PC-3 (cell line): ENCODE measurements around the gene CCDC87. TPM values are rescaled to one million over a fixed set of nuclear protein-coding genes. Genes with fewer than 3 reads are reported as not detected.

Source experiments
- ATAC-seq: fragments of 200-7000 bp; cut with Tn5 transposase; 2 replicates; pipeline ENCODE4 v1.9.1; 2020; ENCODE audit warnings: mild to moderate bottlenecking, moderate library complexity
- BruUV-seq: library from RNA; stranded (reverse); fragments of 400-500 nt; replicated peaks from 2 replicates; lab custom pipeline; 2021; lab: Mats Ljungman, UMichigan
- CTCF ChIA-PET: fragments of 300-600 bp; sonication (Branson Sonifier 250); formaldehyde crosslinking; loops from one replicate; lab custom pipeline; 2022; ENCODE audit warnings: antibody characterized with exemption; lab: Charles Lee
- POLR2A ChIA-PET: fragments of 300-600 bp; sonication (Branson Sonifier 250); formaldehyde crosslinking; loops from one replicate; lab custom pipeline; 2022; ENCODE audit warnings: antibody characterized with exemption; ENCODE audit not compliant: unreplicated experiment; lab: Charles Lee
- DNase-seq: peaks from one replicate; pipeline ENCODE4 v3.0.0-alpha.2; 2015
- H2AFZ ChIP-seq: fragments of 300-600 bp; sonication (generic); 2 replicates; pipeline ENCODE4 v1.6.0; 2016; ENCODE audit warnings: antibody characterized with exemption, low read length
- H3F3A ChIP-seq: fragments of 300-600 bp; sonication (generic); one replicate; pipeline ENCODE4 v1.6.0; 2017; ENCODE audit warnings: antibody characterized with exemption, low read length, control low read depth, mild to moderate bottlenecking; ENCODE audit not compliant: unreplicated experiment
- H3K27ac ChIP-seq: fragments of 300-600 bp; sonication (generic); 2 replicates; pipeline ENCODE4 v1.5.1; 2016; ENCODE audit warnings: mild to moderate bottlenecking, low read length
- H3K27me3 ChIP-seq: fragments of 300-600 bp; sonication (generic); 2 replicates; pipeline ENCODE4 v1.6.1; 2016; ENCODE audit warnings: low read length, mixed read lengths
- H3K36me3 ChIP-seq: fragments of 300-600 bp; sonication (generic); 2 replicates; pipeline ENCODE4 v1.6.1; 2016; ENCODE audit warnings: low read depth, mixed run types, low read length, mixed read lengths
- H3K4me1 ChIP-seq: fragments of 300-600 bp; sonication (generic); 2 replicates; pipeline ENCODE4 v1.5.1; 2016; ENCODE audit warnings: low read length; ENCODE audit not compliant: insufficient read depth
- H3K4me2 ChIP-seq: fragments of 300-600 bp; sonication (generic); 2 replicates; pipeline ENCODE4 v1.6.0; 2016; ENCODE audit warnings: low read length
- H3K4me3 ChIP-seq: fragments of 300-600 bp; sonication (generic); 2 replicates; pipeline ENCODE4 v1.5.1; 2016; ENCODE audit warnings: mild to moderate bottlenecking, low read length, mixed read lengths
- H3K79me2 ChIP-seq: fragments of 300-600 bp; sonication (generic); 2 replicates; pipeline ENCODE4 v1.6.1; 2017; ENCODE audit warnings: low read length, mixed read lengths
- H3K9ac ChIP-seq: fragments of 300-600 bp; sonication (generic); 2 replicates; pipeline ENCODE4 v1.6.0; 2016; ENCODE audit warnings: mild to moderate bottlenecking, low read length
- H3K9me2 ChIP-seq: fragments of 300-600 bp; sonication (generic); replicated peaks from 2 replicates; pipeline ENCODE4 v1.6.1; 2016; ENCODE audit warnings: mixed run types, low read length, mixed read lengths
- H3K9me3 ChIP-seq: fragments of 300-600 bp; sonication (generic); 2 replicates; pipeline ENCODE4 v1.6.1; 2016; ENCODE audit warnings: low read length, mixed read lengths
- H4K20me1 ChIP-seq: fragments of 300-600 bp; sonication (generic); 2 replicates; pipeline ENCODE4 v1.6.1; 2016; ENCODE audit warnings: low read length, mixed read lengths
- EZH2 ChIP-seq: fragments of 300-600 bp; sonication (generic); IDR thresholded peaks from one replicate; pipeline ENCODE4 v1.6.1; 2017; ENCODE audit warnings: antibody characterized with exemption, mild to moderate bottlenecking, low read length; ENCODE audit not compliant: unreplicated experiment
- EZH2phosphoT487 ChIP-seq: fragments of 300-600 bp; sonication (generic); IDR thresholded peaks from 2 replicates; pipeline ENCODE4 v1.6.1; 2018; ENCODE audit warnings: mild to moderate bottlenecking, antibody characterized with exemption, low read length, borderline replicate concordance
- intact Hi-C: fragments of 100-400 bp; cut with micrococcal nuclease; formaldehyde crosslinking; loops from 2 replicates; pipeline ENCODE4 v1.9.0; 2023
- total RNA-seq: library from RNA; depleted of rRNA; stranded (reverse); fragments of >200 nt; gene quantifications from 2 replicates; pipeline ENCODE4 v1.2.3, GENCODE V29; 2014
- TF ChIP-seq, protein P1 (sequence below): fragments of 300-600 bp; sonication (generic); conservative IDR thresholded peaks from 2 replicates; pipeline ENCODE4 v1.5.1; 2017; ENCODE audit warnings: antibody characterized with exemption, low read depth, mild to moderate bottlenecking, low read length

Gene CCDC87
- total RNA-seq, 1 experiment from 2014 or later, result 0.69 TPM

GRCh38 chr11:66562907-66563583, 29.8 kb downstream of the CCDC87 start:
- BruUV-seq, result no TSS peak
- DNase-seq (no peak), ATAC-seq (no peak)
- H3K9me2 ChIP-seq, result no peaks in the 10 kb centered on the region
- ChIA-PET POLR2A (no interaction called here), CTCF (no interaction called here)
- H3K27ac ChIP-seq, result no peak overlapping the region
- no peaks in the 10 kb centered on the region for H3K36me3 ChIP-seq
- H3K4me1 ChIP-seq, result no peaks in the 10 kb centered on the region
- H3K27me3 ChIP-seq, result no peaks in the 10 kb centered on the region
- no peak overlapping the region for H3K9ac ChIP-seq
- TF ChIP-seq EZH2 (no peak), EZH2phosphoT487 (no peak)
- TF ChIP-seq, protein P1, sequence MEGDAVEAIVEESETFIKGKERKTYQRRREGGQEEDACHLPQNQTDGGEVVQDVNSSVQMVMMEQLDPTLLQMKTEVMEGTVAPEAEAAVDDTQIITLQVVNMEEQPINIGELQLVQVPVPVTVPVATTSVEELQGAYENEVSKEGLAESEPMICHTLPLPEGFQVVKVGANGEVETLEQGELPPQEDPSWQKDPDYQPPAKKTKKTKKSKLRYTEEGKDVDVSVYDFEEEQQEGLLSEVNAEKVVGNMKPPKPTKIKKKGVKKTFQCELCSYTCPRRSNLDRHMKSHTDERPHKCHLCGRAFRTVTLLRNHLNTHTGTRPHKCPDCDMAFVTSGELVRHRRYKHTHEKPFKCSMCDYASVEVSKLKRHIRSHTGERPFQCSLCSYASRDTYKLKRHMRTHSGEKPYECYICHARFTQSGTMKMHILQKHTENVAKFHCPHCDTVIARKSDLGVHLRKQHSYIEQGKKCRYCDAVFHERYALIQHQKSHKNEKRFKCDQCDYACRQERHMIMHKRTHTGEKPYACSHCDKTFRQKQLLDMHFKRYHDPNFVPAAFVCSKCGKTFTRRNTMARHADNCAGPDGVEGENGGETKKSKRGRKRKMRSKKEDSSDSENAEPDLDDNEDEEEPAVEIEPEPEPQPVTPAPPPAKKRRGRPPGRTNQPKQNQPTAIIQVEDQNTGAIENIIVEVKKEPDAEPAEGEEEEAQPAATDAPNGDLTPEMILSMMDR, result no peak
- intact Hi-C loops, result no loop called here
- H3K79me2 ChIP-seq, result no peaks in the 10 kb centered on the region
- H3K4me3 ChIP-seq, result no peak overlapping the region
- no peaks in the 10 kb centered on the region for H3K9me3 ChIP-seq
- H3F3A ChIP-seq, result no peaks in the 10 kb centered on the region
- no peak overlapping the region for H3K4me2 ChIP-seq
- H4K20me1 ChIP-seq, result no peaks in the 10 kb centered on the region
- no peak overlapping the region for H2AFZ ChIP-seq

DNA sequence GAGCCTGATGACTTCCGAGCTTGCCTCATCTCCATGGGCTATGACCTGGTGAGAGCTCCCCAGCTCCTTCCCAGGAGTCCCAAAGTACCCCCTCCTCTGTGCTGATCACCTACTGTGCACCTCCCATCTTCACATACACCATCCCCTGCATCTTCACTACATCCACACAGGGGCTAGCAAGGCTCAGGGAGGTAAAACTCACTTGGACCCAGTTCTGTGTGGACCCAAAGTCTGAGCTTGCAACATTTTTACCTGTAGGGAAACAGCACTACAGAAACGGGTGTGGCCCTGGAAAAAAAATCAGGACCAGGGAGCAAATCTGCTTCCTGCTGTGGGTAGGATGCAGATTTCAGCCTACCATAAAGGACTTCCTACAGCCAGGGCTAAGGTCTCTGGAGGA, 30.6 kb downstream of the CCDC87 start:
- H3K27me3 ChIP-seq, result no peaks in the 10 kb centered on the region
- H2AFZ ChIP-seq, result no peak overlapping the region
- no peaks in the 10 kb centered on the region for H3K36me3 ChIP-seq
- ATAC-seq (no peak), DNase-seq (no peak)
- no peaks in the 10 kb centered on the region for H3K9me3 ChIP-seq
- H3K9ac ChIP-seq, result no peak overlapping the region
- POLR2A ChIA-PET, result no interaction called here
- CTCF ChIA-PET, result interaction anchor here (0.5 kb wide), 1 partner anchor 31 kb away, joined by 6 read pairs; the partner anchor contains the start of genes CCDC87 and CCS
- H3K4me2 ChIP-seq, result no peak overlapping the region
- no peak for TF ChIP-seq EZH2phosphoT487
- no peak for TF ChIP-seq EZH2
- TF ChIP-seq, protein P1, result no peak
- intact Hi-C loops, result no loop called here
- H4K20me1 ChIP-seq, result no peaks in the 10 kb centered on the region
- H3K79me2 ChIP-seq, result no peaks in the 10 kb centered on the region
- no peak overlapping the region for H3K27ac ChIP-seq
- H3F3A ChIP-seq, result no peaks in the 10 kb centered on the region
- BruUV-seq, result no TSS peak
- no peaks in the 10 kb centered on the region for H3K9me2 ChIP-seq
- no peaks in the 10 kb centered on the region for H3K4me1 ChIP-seq
- H3K4me3 ChIP-seq, result no peak overlapping the region

GRCh38 chr11:66561975-66562248, 31.0 kb downstream of the CCDC87 start:
- Histone ChIP-seq H4K20me1 (no peaks in the 10 kb centered on the region), H3K27me3 (no peaks in the 10 kb centered on the region), H3K4me2 (no peak overlapping the region), H3K9me3 (no peaks in the 10 kb centered on the region), H3K4me1 (no peaks in the 10 kb centered on the region), H3K9me2 (no peaks in the 10 kb centered on the region), H3K79me2 (no peaks in the 10 kb centered on the region), H2AFZ (no peak overlapping the region), H3K4me3 (no peak overlapping the region), H3K36me3 (no peaks in the 10 kb centered on the region), H3K27ac (no peak overlapping the region), H3F3A (no peaks in the 10 kb centered on the region), H3K9ac (no peak overlapping the region)
- intact Hi-C loops, result no loop called here
- ChIA-PET CTCF (no interaction called here), POLR2A (no interaction called here)
- ATAC-seq, result no peak
- no TSS peak for BruUV-seq
- DNase-seq, result no peak
- no peak for TF ChIP-seq EZH2
- TF ChIP-seq, protein P1, result no peak
- TF ChIP-seq EZH2phosphoT487, result no peak
